Activated naive CD8-positive, alpha-beta T cell treated with anti-CD3 and anti-CD28 coated beads for 36 hours (primary cell): ENCODE data around the gene NRXN3. TPM values are rescaled to one million over a fixed set of nuclear protein-coding genes. Genes with fewer than 3 reads are reported as not detected.

Experiments
- DNase-seq: peaks from one replicate; pipeline ENCODE4 v3.0.0; 2021
- H3K27ac Mint-ChIP-seq: one replicate; pipeline ENCODE4 v1.8.0; 2022; ENCODE audit warnings: mild to moderate bottlenecking, moderate library complexity, mixed read lengths
- H3K27me3 Mint-ChIP-seq: one replicate; pipeline ENCODE4 v1.8.0; 2022; ENCODE audit warnings: mild to moderate bottlenecking, mixed read lengths
- H3K36me3 Mint-ChIP-seq: one replicate; pipeline ENCODE4 v1.8.0; 2021; ENCODE audit warnings: mild to moderate bottlenecking, mixed read lengths
- H3K4me1 Mint-ChIP-seq: one replicate; pipeline ENCODE4 v1.8.0; 2021; ENCODE audit warnings: mixed read lengths
- H3K4me3 Mint-ChIP-seq: one replicate; pipeline ENCODE4 v1.8.0; 2022; ENCODE audit warnings: mild to moderate bottlenecking, moderate library complexity, mixed read lengths
- H3K9me3 Mint-ChIP-seq: one replicate; pipeline ENCODE4 v1.8.0; 2022; ENCODE audit warnings: mixed read lengths
- total RNA-seq, 2 experiments: library from RNA; stranded (reverse); gene quantifications; one replicate each; pipeline ENCODE4 v1.2.3, GENCODE V29; 2021

The NRXN3 gene
- total RNA-seq, 2 experiments from 2014 or later, result not detected

DNA sequence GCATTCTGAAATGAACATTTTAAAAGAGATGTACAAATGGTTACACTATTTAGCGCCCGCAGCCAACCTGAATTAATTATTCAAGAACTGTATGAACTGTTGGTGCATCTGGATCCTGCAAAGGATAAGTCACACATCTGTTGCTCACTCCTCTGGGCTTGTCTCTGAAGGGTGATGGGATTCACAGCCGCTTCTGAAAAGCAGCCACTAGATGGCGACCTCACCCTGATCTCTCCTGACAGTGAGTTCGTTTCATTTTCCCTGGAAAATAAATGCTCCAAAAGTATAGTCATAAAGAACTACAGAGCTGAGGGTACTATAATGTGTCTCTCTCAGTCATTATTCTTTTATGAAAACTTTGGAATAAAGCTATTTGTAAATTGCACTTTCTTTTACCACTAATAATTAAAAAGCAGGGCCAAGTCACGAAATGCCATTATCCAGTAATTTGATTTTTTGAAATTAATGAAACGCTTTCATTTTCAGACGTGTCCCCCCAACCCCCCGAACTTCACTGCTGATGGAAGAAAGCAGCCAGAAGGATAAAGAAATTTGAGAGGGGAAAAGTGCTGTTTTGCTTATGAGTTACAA is 789.6 kb downstream of the NRXN3 start:
- Mint-ChIP-seq H3K9me3 (no peaks in the 10 kb centered on the region), H3K4me3 (no peak overlapping the region), H3K4me1 (peaks cover 3% of the 10 kb centered on the region), H3K27ac (no peak overlapping the region), H3K36me3 (no peaks in the 10 kb centered on the region), H3K27me3 (peaks cover 14% of the 10 kb centered on the region)
- peak; percentile 32 for DNase-seq

DNA sequence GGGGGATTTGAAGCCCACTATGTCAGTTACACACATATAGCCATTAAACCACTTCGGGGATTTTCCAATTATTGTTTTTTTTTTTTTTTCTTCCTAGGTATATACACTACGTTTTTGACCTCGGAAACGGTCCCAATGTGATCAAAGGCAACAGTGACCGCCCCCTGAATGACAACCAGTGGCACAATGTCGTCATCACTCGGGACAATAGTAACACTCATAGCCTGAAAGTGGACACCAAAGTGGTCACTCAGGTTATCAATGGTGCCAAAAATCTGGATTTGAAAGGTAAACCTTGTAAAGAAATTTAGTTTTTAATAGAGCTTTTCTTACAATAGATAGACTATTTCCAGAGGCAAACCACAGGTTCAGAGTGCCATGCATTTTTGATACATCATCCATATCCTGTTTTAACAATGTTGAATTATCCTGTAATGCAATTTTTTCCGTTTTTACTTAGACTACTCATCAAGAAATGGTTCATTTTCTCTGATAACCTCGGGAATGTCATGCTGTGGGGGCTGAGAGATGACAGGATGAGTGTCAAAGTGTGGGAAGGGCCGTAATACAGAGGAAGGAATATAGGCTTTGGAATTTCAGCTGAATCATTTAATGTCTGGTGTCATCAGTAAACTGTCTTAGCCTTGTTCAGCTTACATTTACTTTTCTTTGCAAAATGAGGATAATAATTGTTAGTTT is 797.1 kb downstream of the NRXN3 start:
- no peak overlapping the region for H3K4me3 Mint-ChIP-seq
- H3K27ac Mint-ChIP-seq, result no peak overlapping the region
- no peaks in the 10 kb centered on the region for H3K4me1 Mint-ChIP-seq
- no peaks in the 10 kb centered on the region for H3K9me3 Mint-ChIP-seq
- no peaks in the 10 kb centered on the region for H3K36me3 Mint-ChIP-seq
- no peaks in the 10 kb centered on the region for H3K27me3 Mint-ChIP-seq
- DNase-seq, result no peak

DNA sequence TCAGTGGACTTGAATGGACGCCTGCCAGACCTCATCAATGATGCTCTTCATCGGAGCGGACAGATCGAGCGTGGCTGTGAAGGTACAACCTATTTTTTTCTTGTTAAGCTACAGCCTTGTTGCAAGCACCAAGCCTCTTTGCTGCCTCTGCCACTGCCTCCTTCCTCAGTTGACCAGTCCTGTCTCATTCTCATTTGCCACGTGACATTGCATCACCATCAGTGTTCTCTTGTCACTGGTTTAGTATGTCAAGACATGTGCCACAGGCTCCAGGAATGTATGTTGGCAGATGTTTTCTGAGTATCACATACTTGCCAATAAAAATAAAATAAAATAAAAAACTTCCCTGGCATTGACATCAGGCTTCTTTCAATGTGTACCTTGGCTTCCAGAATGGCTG is 798.1 kb downstream of the NRXN3 start:
- H3K27me3 Mint-ChIP-seq, result no peaks in the 10 kb centered on the region
- H3K9me3 Mint-ChIP-seq, result no peaks in the 10 kb centered on the region
- no peak for DNase-seq
- H3K4me1 Mint-ChIP-seq, result no peaks in the 10 kb centered on the region
- no peak overlapping the region for H3K4me3 Mint-ChIP-seq
- no peaks in the 10 kb centered on the region for H3K36me3 Mint-ChIP-seq
- H3K27ac Mint-ChIP-seq, result no peak overlapping the region

DNA sequence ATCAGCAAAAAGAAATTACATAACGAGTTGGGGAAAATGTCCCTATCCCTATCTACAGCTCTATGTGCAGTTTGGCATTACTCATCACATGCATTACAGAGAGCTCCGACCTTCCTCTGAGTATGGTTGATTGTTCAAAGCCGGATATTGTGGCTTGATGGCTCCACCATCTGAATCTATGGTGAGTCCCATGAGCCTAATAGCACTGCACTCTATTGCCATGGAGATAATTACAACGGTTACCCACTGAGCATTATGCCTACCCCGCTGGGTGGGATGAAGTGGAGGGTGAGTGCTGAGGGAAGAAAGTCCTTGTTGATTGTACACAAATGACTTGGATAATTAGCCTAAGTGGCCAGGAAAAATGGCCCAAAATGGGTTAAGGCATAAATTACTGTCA is 800.5 kb downstream of the NRXN3 start:
- H3K4me3 Mint-ChIP-seq, result no peak overlapping the region
- no peaks in the 10 kb centered on the region for H3K27me3 Mint-ChIP-seq
- H3K9me3 Mint-ChIP-seq, result no peaks in the 10 kb centered on the region
- H3K27ac Mint-ChIP-seq, result no peak overlapping the region
- no peaks in the 10 kb centered on the region for H3K4me1 Mint-ChIP-seq
- DNase-seq, result no peak
- H3K36me3 Mint-ChIP-seq, result no peaks in the 10 kb centered on the region

DNA sequence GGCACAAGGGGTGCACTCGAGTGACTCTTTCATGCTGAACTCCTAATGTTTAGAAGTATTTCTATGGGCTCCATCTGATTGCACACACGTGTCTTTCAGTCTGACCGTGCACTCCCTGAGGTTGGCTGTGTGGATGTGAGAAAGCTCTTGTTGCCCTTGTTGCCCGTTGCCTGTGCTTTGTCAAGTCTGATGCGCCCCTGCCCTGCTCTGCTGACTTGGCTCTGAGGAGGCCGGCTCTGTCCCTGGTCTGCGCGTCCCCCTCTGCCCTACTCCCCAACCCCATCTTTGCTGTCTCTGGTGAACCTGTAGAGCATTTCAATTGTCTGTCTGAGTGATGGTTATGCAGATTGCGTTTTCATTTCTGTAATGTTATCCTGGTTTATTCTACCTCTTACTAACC is 802.3 kb downstream of the NRXN3 start:
- H3K27ac Mint-ChIP-seq, result no peak overlapping the region
- peaks cover 6% of the 10 kb centered on the region for H3K27me3 Mint-ChIP-seq
- no peak for DNase-seq
- H3K4me1 Mint-ChIP-seq, result no peaks in the 10 kb centered on the region
- H3K9me3 Mint-ChIP-seq, result no peaks in the 10 kb centered on the region
- H3K36me3 Mint-ChIP-seq, result no peaks in the 10 kb centered on the region
- no peak overlapping the region for H3K4me3 Mint-ChIP-seq

- Mint-ChIP-seq H3K4me1 (no peaks in the 10 kb centered on the region), H3K27me3 (peaks cover 8% of the 10 kb centered on the region), H3K27ac (no peak overlapping the region), H3K36me3 (no peaks in the 10 kb centered on the region), H3K9me3 (no peaks in the 10 kb centered on the region), H3K4me3 (no peak overlapping the region)
- no peak for DNase-seq
These were observed 804.5 kb downstream of the NRXN3 start for GRCh38 chr14:78974691-78975090.

DNA sequence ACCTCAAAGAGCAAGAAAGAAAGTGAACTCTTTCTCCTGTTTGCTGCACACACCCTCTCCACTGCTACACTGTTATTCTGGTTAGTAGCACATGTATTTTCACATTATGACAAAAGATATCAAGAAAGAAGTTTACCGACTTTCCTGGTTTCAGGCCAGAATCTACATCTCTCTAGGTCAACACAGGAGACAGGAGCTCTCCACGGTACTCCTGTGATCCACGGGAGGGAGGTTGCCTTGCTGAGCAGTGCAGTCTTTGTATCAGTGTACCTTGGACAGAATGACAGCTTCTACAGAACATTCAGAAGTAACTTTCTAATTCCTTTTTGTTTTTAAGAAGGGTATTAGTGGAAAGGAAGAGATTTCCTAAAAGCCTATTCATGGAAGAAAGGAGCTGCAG is 805.6 kb downstream of the NRXN3 start:
- Mint-ChIP-seq H3K4me1 (no peaks in the 10 kb centered on the region), H3K27me3 (peaks cover 8% of the 10 kb centered on the region), H3K36me3 (no peaks in the 10 kb centered on the region), H3K4me3 (no peak overlapping the region), H3K9me3 (no peaks in the 10 kb centered on the region), H3K27ac (no peak overlapping the region)
- no peak for DNase-seq

DNA sequence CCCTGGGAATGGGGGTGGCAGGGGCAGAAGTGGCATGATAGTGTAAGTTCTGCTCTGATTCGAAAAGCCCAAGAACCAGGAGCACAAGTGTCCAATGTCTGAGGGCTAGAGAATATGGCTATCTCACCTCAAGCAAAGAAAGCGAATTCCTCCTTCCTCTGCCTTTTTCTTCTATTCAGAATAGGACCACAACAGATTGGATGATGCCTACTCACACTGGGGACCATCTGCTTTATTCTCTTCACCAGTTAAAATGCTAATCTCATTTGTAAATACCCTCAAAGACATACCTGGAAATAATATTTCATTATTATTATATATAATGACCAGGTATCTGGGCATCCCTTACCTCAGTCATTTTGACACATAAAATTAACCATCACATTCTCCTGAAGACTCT is 808.7 kb downstream of the NRXN3 start:
- Mint-ChIP-seq H3K4me3 (no peak overlapping the region), H3K9me3 (no peaks in the 10 kb centered on the region), H3K4me1 (no peaks in the 10 kb centered on the region), H3K36me3 (no peaks in the 10 kb centered on the region), H3K27me3 (peaks cover 11% of the 10 kb centered on the region), H3K27ac (no peak overlapping the region)
- DNase-seq, result no peak

GRCh38 chr14:78982551-78982950 is 812.4 kb downstream of the NRXN3 start:
- Mint-ChIP-seq H3K9me3 (no peaks in the 10 kb centered on the region), H3K36me3 (no peaks in the 10 kb centered on the region), H3K27ac (no peak overlapping the region), H3K27me3 (peaks cover 4% of the 10 kb centered on the region), H3K4me3 (no peak overlapping the region), H3K4me1 (no peaks in the 10 kb centered on the region)
- no peak for DNase-seq

GRCh38 chr14:78983126-78983525 is 813.0 kb downstream of the NRXN3 start:
- Mint-ChIP-seq H3K27me3 (peaks cover 4% of the 10 kb centered on the region), H3K9me3 (no peaks in the 10 kb centered on the region), H3K4me3 (no peak overlapping the region), H3K4me1 (no peaks in the 10 kb centered on the region), H3K27ac (no peak overlapping the region), H3K36me3 (no peaks in the 10 kb centered on the region)
- no peak for DNase-seq

GRCh38 chr14:78985668-78986381 is 815.7 kb downstream of the NRXN3 start:
- no peaks in the 10 kb centered on the region for H3K36me3 Mint-ChIP-seq
- DNase-seq, result no peak
- H3K27ac Mint-ChIP-seq, result no peak overlapping the region
- no peaks in the 10 kb centered on the region for H3K9me3 Mint-ChIP-seq
- peaks cover 4% of the 10 kb centered on the region for H3K27me3 Mint-ChIP-seq
- no peaks in the 10 kb centered on the region for H3K4me1 Mint-ChIP-seq
- no peak overlapping the region for H3K4me3 Mint-ChIP-seq

GRCh38 chr14:78986989-78987388 is 816.8 kb downstream of the NRXN3 start:
- Mint-ChIP-seq H3K4me1 (no peaks in the 10 kb centered on the region), H3K27me3 (no peaks in the 10 kb centered on the region), H3K4me3 (no peak overlapping the region), H3K9me3 (no peaks in the 10 kb centered on the region), H3K36me3 (no peaks in the 10 kb centered on the region), H3K27ac (no peak overlapping the region)
- no peak for DNase-seq

DNA sequence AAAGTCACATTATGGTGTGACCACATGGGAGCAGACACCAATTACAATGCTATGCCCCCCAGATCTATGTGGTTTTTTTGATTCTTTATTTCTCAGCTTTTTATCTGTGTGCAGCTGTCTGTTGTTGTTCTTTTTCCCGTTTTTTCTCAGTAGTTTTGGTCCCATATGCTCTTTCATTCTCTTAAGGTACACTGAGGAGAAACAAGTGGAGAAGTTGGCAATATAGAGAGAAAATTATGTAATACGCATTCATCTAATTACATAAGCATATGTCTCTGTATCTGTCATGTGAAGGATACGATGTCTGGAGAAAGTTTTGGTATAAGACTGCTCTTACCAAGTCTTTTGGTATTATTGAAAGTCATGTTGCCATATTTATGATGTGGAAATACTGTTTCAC is 819.0 kb downstream of the NRXN3 start:
- Mint-ChIP-seq H3K4me1 (no peaks in the 10 kb centered on the region), H3K27me3 (no peaks in the 10 kb centered on the region), H3K27ac (no peak overlapping the region), H3K4me3 (no peak overlapping the region), H3K36me3 (no peaks in the 10 kb centered on the region), H3K9me3 (no peaks in the 10 kb centered on the region)
- DNase-seq, result no peak

DNA sequence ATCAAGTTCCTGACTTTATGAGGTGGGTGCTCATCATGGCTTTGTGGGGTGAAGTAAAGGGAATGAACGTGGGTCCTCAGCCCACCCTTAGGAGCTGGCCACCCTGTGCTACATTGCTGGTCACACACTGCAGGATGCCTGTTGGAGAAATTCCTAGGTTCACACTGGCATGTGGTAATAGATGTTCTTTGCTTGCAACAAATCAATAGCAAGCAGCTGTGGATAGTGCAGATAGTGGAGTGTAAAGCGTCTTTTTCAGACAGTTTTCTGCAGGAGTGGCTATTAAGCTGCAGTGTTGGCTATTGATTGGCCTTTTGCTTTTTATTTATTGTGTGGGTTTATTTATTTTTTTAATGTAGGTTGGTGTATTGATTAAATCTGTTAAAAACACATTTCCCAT is 822.7 kb downstream of the NRXN3 start:
- Mint-ChIP-seq H3K4me3 (no peak overlapping the region), H3K9me3 (no peaks in the 10 kb centered on the region), H3K27ac (no peak overlapping the region), H3K4me1 (no peaks in the 10 kb centered on the region), H3K27me3 (no peaks in the 10 kb centered on the region), H3K36me3 (no peaks in the 10 kb centered on the region)
- no peak for DNase-seq

- no peak for DNase-seq
- H3K4me1 Mint-ChIP-seq, result no peaks in the 10 kb centered on the region
- no peak overlapping the region for H3K4me3 Mint-ChIP-seq
- no peak overlapping the region for H3K27ac Mint-ChIP-seq
- no peaks in the 10 kb centered on the region for H3K36me3 Mint-ChIP-seq
- H3K27me3 Mint-ChIP-seq, result peaks cover 3% of the 10 kb centered on the region
- H3K9me3 Mint-ChIP-seq, result no peaks in the 10 kb centered on the region
These were observed 827.6 kb downstream of the NRXN3 start for GRCh38 chr14:78997811-78998210.

- no peak overlapping the region for H3K27ac Mint-ChIP-seq
- H3K9me3 Mint-ChIP-seq, result no peaks in the 10 kb centered on the region
- no peaks in the 10 kb centered on the region for H3K4me1 Mint-ChIP-seq
- no peak overlapping the region for H3K4me3 Mint-ChIP-seq
- DNase-seq, result no peak
- peaks cover 3% of the 10 kb centered on the region for H3K27me3 Mint-ChIP-seq
- no peaks in the 10 kb centered on the region for H3K36me3 Mint-ChIP-seq
These were observed 839.1 kb downstream of the NRXN3 start for GRCh38 chr14:79009286-79009685.
